Measurements from ENCODE around the gene PRDM16.

DNA sequence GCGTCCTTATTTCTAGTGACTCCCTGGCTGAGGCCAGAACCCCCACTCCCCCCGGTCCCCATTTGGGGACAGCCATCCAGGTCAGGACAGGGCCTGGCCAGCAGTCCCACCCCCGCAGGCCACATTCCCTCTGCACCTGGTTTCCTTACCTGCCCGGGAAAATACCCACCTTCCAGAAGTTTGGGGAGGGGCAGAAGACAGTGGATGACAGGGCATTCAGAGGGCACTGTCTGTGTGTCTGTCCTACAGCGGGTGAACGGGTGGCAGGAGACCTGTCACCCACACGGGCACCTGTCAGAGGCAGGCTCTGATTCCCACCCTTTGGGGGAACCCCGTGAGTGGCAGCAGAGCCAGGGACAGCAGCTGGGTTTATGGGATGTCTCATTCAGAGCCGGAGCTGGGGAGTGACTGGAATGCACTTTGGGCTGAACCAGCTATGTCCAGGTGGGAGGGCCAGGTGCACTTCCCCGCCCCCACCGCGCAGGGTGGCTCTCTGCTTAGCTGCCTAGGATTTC lies 387.5 kb downstream of the PRDM16 start:
- TF ChIP-seq, protein P1, sequence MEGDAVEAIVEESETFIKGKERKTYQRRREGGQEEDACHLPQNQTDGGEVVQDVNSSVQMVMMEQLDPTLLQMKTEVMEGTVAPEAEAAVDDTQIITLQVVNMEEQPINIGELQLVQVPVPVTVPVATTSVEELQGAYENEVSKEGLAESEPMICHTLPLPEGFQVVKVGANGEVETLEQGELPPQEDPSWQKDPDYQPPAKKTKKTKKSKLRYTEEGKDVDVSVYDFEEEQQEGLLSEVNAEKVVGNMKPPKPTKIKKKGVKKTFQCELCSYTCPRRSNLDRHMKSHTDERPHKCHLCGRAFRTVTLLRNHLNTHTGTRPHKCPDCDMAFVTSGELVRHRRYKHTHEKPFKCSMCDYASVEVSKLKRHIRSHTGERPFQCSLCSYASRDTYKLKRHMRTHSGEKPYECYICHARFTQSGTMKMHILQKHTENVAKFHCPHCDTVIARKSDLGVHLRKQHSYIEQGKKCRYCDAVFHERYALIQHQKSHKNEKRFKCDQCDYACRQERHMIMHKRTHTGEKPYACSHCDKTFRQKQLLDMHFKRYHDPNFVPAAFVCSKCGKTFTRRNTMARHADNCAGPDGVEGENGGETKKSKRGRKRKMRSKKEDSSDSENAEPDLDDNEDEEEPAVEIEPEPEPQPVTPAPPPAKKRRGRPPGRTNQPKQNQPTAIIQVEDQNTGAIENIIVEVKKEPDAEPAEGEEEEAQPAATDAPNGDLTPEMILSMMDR (IDR thresholded peaks at IDR 0.05) = no peak
- no peak for TF ChIP-seq POLR2A (IDR thresholded peaks at IDR 0.05)
